Esophagus muscularis mucosa (tissue), 4 donors: ENCODE measurements around the gene TMEM106B. TPM values are rescaled to one million over a fixed set of nuclear protein-coding genes. Genes with fewer than 3 reads are reported as not detected.
A peak's percentile ranks its signal among the peaks of the same experiment; 100 is the strongest.

Experiments
- DNase-seq: peaks from one replicate; pipeline ENCODE4 v3.0.0-alpha.2; 2017; ENCODE audit errors: extremely low spot score
- H3K27ac ChIP-seq, 4 donors: fragments of 200-600 bp; sonication (generic); replicated peaks in 1 of 4; 1 replicate in 3 of 4; 2 replicates in 1 of 4; pipeline ENCODE4 v1.5.1; 2016 to 2019; ENCODE audit warnings: mild to moderate bottlenecking in 1 of 4
- H3K27me3 ChIP-seq, 4 donors: fragments of 200-600 bp; sonication (generic); one replicate each; pipeline versions ENCODE4 v1.5.1 to v1.6.0; 2016 to 2019
- H3K36me3 ChIP-seq, 4 donors: fragments of 200-600 bp; sonication (generic); one replicate each; pipeline ENCODE4 v1.5.1; 2016 to 2019
- H3K4me1 ChIP-seq, 4 donors: fragments of 200-600 bp; sonication (generic); one replicate each; pipeline ENCODE4 v1.5.1; 2016 to 2019
- H3K4me3 ChIP-seq, 4 donors: fragments of 200-600 bp; sonication (generic); 1 replicate in 2 of 4; 2 replicates in 2 of 4; pipeline ENCODE4 v1.5.1; 2016 to 2019; ENCODE audit warnings: mild to moderate bottlenecking in 4 of 4, moderate library complexity in 1 of 4
- H3K9me3 ChIP-seq, 4 donors: fragments of 200-600 bp; sonication (generic); 1 replicate in 3 of 4; 2 replicates in 1 of 4; pipeline ENCODE4 v1.5.1; 2016 to 2019
- EP300 ChIP-seq: sonication (generic); formaldehyde crosslinking; IDR thresholded peaks from one replicate; pipeline ENCODE4 v1.6.1; 2017; ENCODE audit warnings: antibody characterized with exemption
- POLR2A ChIP-seq: fragments of 450-650 bp; IDR thresholded peaks from one replicate; pipeline ENCODE4 v1.6.1; 2017; ENCODE audit warnings: antibody characterized with exemption, moderate library complexity, mild to moderate bottlenecking, low read depth
- POLR2AphosphoS5 ChIP-seq, 2 donors: sonication (generic); formaldehyde crosslinking; IDR thresholded peaks; one replicate each; pipeline ENCODE4 v1.6.1; 2017; ENCODE audit warnings: antibody characterized with exemption in 2 of 2
- WGBS: methylation state at CpG from one replicate; pipeline ENCODE4 v1.1.5; 2018; 5-methylcytosine and 5-hydroxymethylcytosine counted together
- intact Hi-C: fragments of 100-400 bp; cut with DNase I; formaldehyde crosslinking; loops from one replicate; pipeline ENCODE4 v1.15.1; 2023
- total RNA-seq, 4 donors: library from RNA; depleted of rRNA; stranded (reverse); fragments of >200 nt; gene quantifications; one replicate each; pipeline versions ENCODE4 v1.1.0 to v1.2.1, GENCODE V29; 2016
- TF ChIP-seq, protein P1 (sequence below), 3 experiments: fragments of 200-600 bp in 2 of 3; fragments of 450-650 bp in 1 of 3; sonication (generic) in 2 of 3; IDR thresholded peaks; one replicate each; pipeline ENCODE4 v1.5.1; 2017 to 2019; ENCODE audit warnings: antibody characterized with exemption in 3 of 3, mild to moderate bottlenecking in 2 of 3, moderate library complexity in 1 of 3

TMEM106B gene
- total RNA-seq, 4 donors from 2014 or later = 39.3 to 49.8 (median 44.1) TPM

DNA sequence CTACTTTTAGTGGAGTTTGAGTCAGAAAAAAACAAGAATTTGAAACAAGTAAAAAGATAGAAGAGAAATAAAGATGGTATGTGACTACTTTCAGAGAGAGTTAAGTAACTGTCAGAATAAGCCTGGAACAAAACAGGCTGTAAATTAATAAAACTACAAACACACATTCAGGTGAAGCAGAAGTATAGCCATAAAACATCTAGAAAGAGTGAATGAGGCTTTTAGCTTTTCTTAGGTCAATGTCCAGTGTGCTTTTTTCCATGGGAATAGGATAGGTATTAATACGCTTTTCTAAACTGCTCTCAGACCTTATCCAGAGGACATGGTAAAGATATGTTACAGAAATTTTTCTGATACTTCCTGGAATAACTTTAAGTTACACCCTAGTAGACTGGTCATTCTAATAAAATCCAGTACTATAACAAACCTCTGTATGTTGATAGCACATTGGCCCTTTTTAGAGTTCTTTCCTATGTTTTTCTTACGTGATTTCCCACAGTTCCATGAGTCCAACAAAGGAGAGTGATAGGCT is 23.3 kb downstream of the TMEM106B start:
- 90% methylated on average over 2 of the region's 2 CpGs for WGBS
- Histone ChIP-seq H3K36me3 (peaks cover 6 to 65% (median 24%) of the 10 kb centered on the region in 4 donors), H3K9me3 (no peaks in the 10 kb centered on the region), H3K4me1 (no peaks in the 10 kb centered on the region), H3K27ac (no peak overlapping the region), H3K4me3 (no peak overlapping the region), H3K27me3 (no peaks in the 10 kb centered on the region)
- TF ChIP-seq POLR2A (no peak), POLR2AphosphoS5 (IDR thresholded peaks at IDR 0.05) (no peak), EP300 (no peak)
- TF ChIP-seq, protein P1, sequence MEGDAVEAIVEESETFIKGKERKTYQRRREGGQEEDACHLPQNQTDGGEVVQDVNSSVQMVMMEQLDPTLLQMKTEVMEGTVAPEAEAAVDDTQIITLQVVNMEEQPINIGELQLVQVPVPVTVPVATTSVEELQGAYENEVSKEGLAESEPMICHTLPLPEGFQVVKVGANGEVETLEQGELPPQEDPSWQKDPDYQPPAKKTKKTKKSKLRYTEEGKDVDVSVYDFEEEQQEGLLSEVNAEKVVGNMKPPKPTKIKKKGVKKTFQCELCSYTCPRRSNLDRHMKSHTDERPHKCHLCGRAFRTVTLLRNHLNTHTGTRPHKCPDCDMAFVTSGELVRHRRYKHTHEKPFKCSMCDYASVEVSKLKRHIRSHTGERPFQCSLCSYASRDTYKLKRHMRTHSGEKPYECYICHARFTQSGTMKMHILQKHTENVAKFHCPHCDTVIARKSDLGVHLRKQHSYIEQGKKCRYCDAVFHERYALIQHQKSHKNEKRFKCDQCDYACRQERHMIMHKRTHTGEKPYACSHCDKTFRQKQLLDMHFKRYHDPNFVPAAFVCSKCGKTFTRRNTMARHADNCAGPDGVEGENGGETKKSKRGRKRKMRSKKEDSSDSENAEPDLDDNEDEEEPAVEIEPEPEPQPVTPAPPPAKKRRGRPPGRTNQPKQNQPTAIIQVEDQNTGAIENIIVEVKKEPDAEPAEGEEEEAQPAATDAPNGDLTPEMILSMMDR (IDR thresholded peaks at IDR 0.05) = no peak
- DNase-seq = no peak
- intact Hi-C loops = no loop called here

DNA sequence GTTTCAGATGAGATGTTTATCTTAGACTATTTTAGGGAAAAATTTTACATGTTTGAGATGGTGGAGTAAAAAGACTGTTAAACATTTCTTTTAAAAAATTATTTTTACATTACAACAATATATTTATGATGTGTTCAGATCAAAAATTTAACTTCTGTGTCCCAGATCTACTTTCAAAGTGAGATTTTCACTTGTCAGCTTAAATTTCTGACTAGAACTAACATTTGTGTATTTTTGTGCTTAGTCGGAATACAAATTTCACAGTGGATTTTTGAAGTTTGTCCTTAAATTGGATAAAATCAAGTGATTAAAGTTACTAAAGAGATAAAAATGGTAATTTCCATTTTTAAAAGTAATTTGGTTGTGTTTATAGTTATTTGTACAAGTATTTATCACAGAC is 24.9 kb downstream of the TMEM106B start:
- peaks cover 0 to 52% (median 16%) of the 10 kb centered on the region in 4 donors for H3K36me3 ChIP-seq
- DNase-seq = no peak
- WGBS = 97% methylated on average over 1 of the region's 1 CpG
- no peak overlapping the region for H3K27ac ChIP-seq
- intact Hi-C loops = no loop called here
- H3K9me3 ChIP-seq = no peaks in the 10 kb centered on the region
- TF ChIP-seq, protein P1 (IDR thresholded peaks at IDR 0.05) = no peak
- TF ChIP-seq POLR2AphosphoS5 (IDR thresholded peaks at IDR 0.05) (no peak), POLR2A (no peak), EP300 (no peak)
- no peaks in the 10 kb centered on the region for H3K27me3 ChIP-seq
- H3K4me3 ChIP-seq = no peak overlapping the region
- no peaks in the 10 kb centered on the region for H3K4me1 ChIP-seq

DNA sequence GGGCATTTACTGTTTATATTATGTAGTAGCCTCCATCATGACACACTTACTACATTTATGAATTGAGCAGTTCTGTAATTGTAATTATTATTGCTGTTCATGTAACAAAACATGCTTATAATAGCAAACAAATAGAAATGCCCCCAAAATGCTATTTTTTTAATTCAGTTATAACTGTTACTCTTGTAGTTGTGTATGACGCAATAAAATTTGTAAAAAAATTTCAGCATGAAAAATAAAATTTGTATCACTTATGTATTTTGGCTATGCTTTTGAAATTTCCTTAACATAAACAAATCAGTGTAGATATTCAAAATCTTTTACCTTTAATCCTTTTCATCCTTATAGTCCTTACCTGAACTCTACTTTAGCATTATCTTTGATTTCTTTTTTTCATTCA is 25.9 kb downstream of the TMEM106B start:
- no peak for DNase-seq
- H3K4me1 ChIP-seq = no peaks in the 10 kb centered on the region
- intact Hi-C loops = no loop called here
- H3K4me3 ChIP-seq = no peak overlapping the region
- no peak for TF ChIP-seq POLR2A
- no peaks in the 10 kb centered on the region for H3K27me3 ChIP-seq
- no peak overlapping the region for H3K27ac ChIP-seq
- H3K9me3 ChIP-seq = no peaks in the 10 kb centered on the region
- H3K36me3 ChIP-seq = peaks cover 0 to 43% (median 15%) of the 10 kb centered on the region in 4 donors
- 100% methylated on average over 1 of the region's 1 CpG for WGBS

DNA sequence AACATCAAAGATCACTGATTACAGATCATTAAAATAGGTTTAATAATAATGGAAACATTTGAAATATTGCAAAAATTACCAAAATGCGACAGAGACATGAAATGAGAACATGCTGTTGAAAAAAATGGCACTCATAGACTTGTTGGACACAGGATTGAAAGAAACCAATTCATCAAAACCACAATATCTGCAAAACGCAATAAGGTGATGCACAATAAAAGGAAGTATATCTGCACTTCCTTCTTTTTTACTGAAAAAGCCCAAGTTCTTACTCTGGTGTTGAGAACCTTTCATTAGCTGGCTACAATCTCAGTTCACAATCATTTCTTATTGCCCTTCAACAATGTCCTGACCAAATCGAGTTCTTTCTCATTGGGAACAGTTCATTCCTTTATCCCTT is 28.7 kb downstream of the TMEM106B start:
- H3K9me3 ChIP-seq = no peaks in the 10 kb centered on the region
- intact Hi-C loops = no loop called here
- H3K36me3 ChIP-seq = peaks cover 0 to 23% (median 8%) of the 10 kb centered on the region in 4 donors
- TF ChIP-seq, protein P1 (IDR thresholded peaks at IDR 0.05) = no peak
- no peak for TF ChIP-seq POLR2AphosphoS5 (IDR thresholded peaks at IDR 0.05)
- TF ChIP-seq POLR2A = no peak
- TF ChIP-seq EP300 = no peak
- DNase-seq = no peak
- H3K27me3 ChIP-seq = no peaks in the 10 kb centered on the region
- H3K27ac ChIP-seq = no peak overlapping the region
- WGBS = 86% methylated on average over 3 of the region's 3 CpGs
- H3K4me3 ChIP-seq = no peak overlapping the region
- H3K4me1 ChIP-seq = no peaks in the 10 kb centered on the region

DNA sequence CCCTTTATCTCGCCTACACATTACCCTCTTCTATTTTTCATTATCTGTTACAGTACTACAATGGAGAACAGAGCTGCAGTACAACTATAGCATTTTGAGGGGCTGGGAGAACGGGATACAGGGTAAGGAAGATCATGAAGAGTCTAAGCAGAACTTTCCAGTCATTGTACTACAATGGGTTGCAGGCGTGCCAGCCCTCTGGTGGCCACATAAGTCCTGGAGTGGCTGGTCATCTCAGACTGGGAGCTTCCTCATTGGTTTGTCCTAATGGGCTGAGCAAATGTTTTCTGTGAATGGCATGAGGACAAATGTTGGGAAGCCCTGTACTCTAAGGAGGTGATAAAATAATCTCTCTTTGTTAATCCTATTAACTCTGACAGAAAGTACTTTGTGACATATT is 33.0 kb downstream of the TMEM106B start:
- no peaks in the 10 kb centered on the region for H3K27me3 ChIP-seq
- no peak for TF ChIP-seq POLR2AphosphoS5 (IDR thresholded peaks at IDR 0.05)
- TF ChIP-seq EP300 = no peak
- TF ChIP-seq, protein P1 (IDR thresholded peaks at IDR 0.05) = peak in 1 of 3 experiments; percentile 15
- no peak for TF ChIP-seq POLR2A
- 79% methylated on average over 3 of the region's 3 CpGs for WGBS
- H3K4me1 ChIP-seq = no peaks in the 10 kb centered on the region
- H3K9me3 ChIP-seq = no peaks in the 10 kb centered on the region
- H3K27ac ChIP-seq = no peak overlapping the region
- peaks cover 0 to 2% (median under 1%) of the 10 kb centered on the region in 4 donors for H3K36me3 ChIP-seq
- no peak overlapping the region for H3K4me3 ChIP-seq
- intact Hi-C loops = no loop called here
- DNase-seq = no peak
